Stomach (tissue), 9 donors: ENCODE measurements around the gene SYVN1. TPM values are rescaled to one million over a fixed set of nuclear protein-coding genes. Genes with fewer than 3 reads are reported as not detected.

Experiments used
- DNase-seq, 2 donors: peaks; one replicate each; pipeline versions ENCODE4 v3.0.0 to v3.0.0-alpha.2; 2013 to 2019
- H3K27ac ChIP-seq, 5 donors: fragments of 200-600 bp in 4 of 5; sonication (generic) in 4 of 5; one replicate each; pipeline ENCODE4 v1.5.1; 2013 to 2019; ENCODE audit warnings: mild to moderate bottlenecking in 1 of 5, moderate library complexity in 1 of 5
- H3K27me3 ChIP-seq, 3 donors: fragments of 200-600 bp; sonication (generic); one replicate each; pipeline ENCODE4 v1.5.1; 2017 to 2019; ENCODE audit warnings: mixed run types in 1 of 3
- H3K36me3 ChIP-seq, 4 donors: fragments of 200-600 bp; sonication (generic); 1 replicate in 3 of 4; 2 replicates in 1 of 4; pipeline ENCODE4 v1.5.1; 2016 to 2019
- H3K4me1 ChIP-seq, 4 donors: fragments of 200-600 bp; sonication (generic); one replicate each; pipeline ENCODE4 v1.5.1; 2016 to 2019
- H3K4me3 ChIP-seq, 4 donors: fragments of 200-600 bp; sonication (generic) in 3 of 4; one replicate each; pipeline ENCODE4 v1.5.1; 2016 to 2019; ENCODE audit warnings: mild to moderate bottlenecking in 1 of 4
- H3K9me3 ChIP-seq, 4 donors: fragments of 200-600 bp; sonication (generic); one replicate each; pipeline ENCODE4 v1.5.1; 2016 to 2019
- CTCF ChIP-seq, 7 experiments: fragments of 450-650 bp in 4 of 7; fragments of 200-600 bp in 3 of 7; sonication (generic) in 3 of 7; IDR thresholded peaks; one replicate each; pipeline ENCODE4 v1.5.1; 2016 to 2019; ENCODE audit warnings: antibody characterized with exemption in 7 of 7, control low read depth in 2 of 7, mild to moderate bottlenecking in 1 of 7
- EP300 ChIP-seq: sonication (generic); formaldehyde crosslinking; IDR thresholded peaks from one replicate; pipeline ENCODE4 v1.6.1; 2017; ENCODE audit warnings: antibody characterized with exemption
- POLR2A ChIP-seq, 4 donors: fragments of 450-650 bp; IDR thresholded peaks; one replicate each; pipeline ENCODE4 v1.6.1; 2016; ENCODE audit warnings: antibody characterized with exemption in 4 of 4, control low read depth in 2 of 4, mild to moderate bottlenecking in 1 of 4, moderate library complexity in 1 of 4
- POLR2AphosphoS5 ChIP-seq, 3 donors: sonication (generic); formaldehyde crosslinking; IDR thresholded peaks; one replicate each; pipeline ENCODE4 v1.6.1; 2016; ENCODE audit warnings: antibody characterized with exemption in 3 of 3
- WGBS, 5 donors: extraction: QIAGEN DNeasy Blood & Tissue Kit in 3 of 5; methylation state at CpG; one replicate each; pipeline versions ENCODE4 v1.1.5 to v1.1.7; 2013 to 2018; 5-methylcytosine and 5-hydroxymethylcytosine counted together
- intact Hi-C: fragments of 100-400 bp; cut with DNase I; formaldehyde crosslinking; loops from one replicate; pipeline ENCODE4 v1.15.1; 2023; ENCODE audit warnings: low total_unique reads
- polyA plus RNA-seq, 3 donors: library from polyadenylated mRNA; stranded (reverse); fragments of 200-250 nt; gene quantifications; one replicate each; pipeline ENCODE4 v1.2.3, GENCODE V29; 2013
- total RNA-seq, 5 donors: library from RNA; depleted of rRNA; stranded (reverse); fragments of >200 nt; gene quantifications; one replicate each; pipeline versions ENCODE4 v1.1.0 to v1.2.3, GENCODE V29; 2014 to 2016
- donor health status: healthy with polysubstance abuse.
- donor health status: Bipolar disorder and iron deficiency.
- donor health status: healthy.

The SYVN1 gene
- total and polyA plus RNA-seq, 8 donors = 7.2 to 75.3 (median 28.8) TPM

GRCh38 chr11:65133724-65134123 lies 595 bp downstream of the SYVN1 start:
- Histone ChIP-seq H3K27me3 (no peaks in the 10 kb centered on the region), H3K4me3 (peak overlapping the region; percentile 80 to 99 (median 92)), H3K9me3 (no peaks in the 10 kb centered on the region), H3K4me1 (peaks cover 25 to 50% (median 44%) of the 10 kb centered on the region in 4 donors), H3K36me3 (peaks cover 43 to 44% (median 43%) of the 10 kb centered on the region in 4 donors), H3K27ac (peak overlapping the region; percentile 94 to 99 (median 98))
- intact Hi-C loops = no loop called here
- TF ChIP-seq EP300 = no peak
- TF ChIP-seq POLR2A (IDR thresholded peaks at IDR 0.05) = no peak
- TF ChIP-seq POLR2AphosphoS5 (IDR thresholded peaks at IDR 0.05) = no peak
- TF ChIP-seq CTCF (IDR thresholded peaks at IDR 0.05) = no peak
- WGBS, 5 donors = 0 to 1% (median 0%) methylated on average over 18 to 20 of the region's 20 CpGs
- DNase-seq = peak; percentile 46 to 77

DNA sequence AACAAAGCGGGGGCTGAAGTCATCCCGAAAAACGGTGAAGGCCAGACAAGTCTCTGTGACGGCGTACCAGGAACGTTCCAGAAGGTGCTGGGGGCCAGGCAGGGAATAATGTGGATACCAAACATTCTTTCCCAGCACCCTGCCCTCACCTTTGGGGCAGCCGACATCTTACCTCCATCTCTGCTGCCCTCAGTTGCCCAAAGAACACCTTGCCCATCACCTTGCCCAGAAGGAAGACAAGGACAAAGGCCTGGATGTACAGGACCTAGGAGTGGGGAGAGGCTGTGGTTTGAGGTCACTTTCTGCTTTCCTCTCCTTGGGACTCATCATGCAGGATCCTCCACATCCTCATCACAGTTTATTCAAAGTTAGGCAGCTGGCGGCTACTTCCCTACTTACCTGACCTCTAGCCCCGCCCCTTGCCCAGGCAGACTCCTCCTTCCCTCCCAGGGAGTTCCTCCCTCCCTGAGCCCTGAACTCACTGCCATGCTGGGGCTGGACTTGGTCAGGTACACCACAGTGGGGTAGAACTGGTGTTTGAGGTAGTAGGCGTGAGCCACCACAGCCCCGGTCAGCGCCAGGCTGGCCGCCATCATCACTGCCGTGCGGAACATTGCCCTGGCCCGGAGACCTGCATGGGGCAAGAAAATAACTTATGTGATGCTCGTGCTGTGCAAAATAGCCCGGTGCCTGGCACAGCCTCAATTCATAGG lies 1.2 kb downstream of the SYVN1 start:
- intact Hi-C loops = no loop called here
- Histone ChIP-seq H3K9me3 (no peaks in the 10 kb centered on the region), H3K4me3 (peak overlapping the region; percentile 80 to 99 (median 92)), H3K36me3 (peaks cover 49 to 50% (median 49%) of the 10 kb centered on the region in 4 donors), H3K4me1 (peaks cover 25 to 50% (median 44%) of the 10 kb centered on the region in 4 donors), H3K27ac (peak overlapping the region; percentile 94 to 99 (median 98)), H3K27me3 (no peaks in the 10 kb centered on the region)
- TF ChIP-seq POLR2A (IDR thresholded peaks at IDR 0.05) (no peak), POLR2AphosphoS5 (IDR thresholded peaks at IDR 0.05) (peak in 2 of 3 donors; percentile 60 to 68)
- DNase-seq = peak; percentile 85 to 89
- 31 to 46% (median 35%) methylated on average over 15 to 18 of the region's 18 CpGs for WGBS, 5 donors

- intact Hi-C loops = no loop called here
- peak overlapping the region; percentile 80 to 99 (median 92) for H3K4me3 ChIP-seq
These were observed 1.9 kb downstream of the SYVN1 start for GRCh38 chr11:65132238-65132987.

GRCh38 chr11:65131895-65132237 lies 2.5 kb downstream of the SYVN1 start:
- peak overlapping the region in 2 of 5 donors; percentile 14 to 97 for H3K27ac ChIP-seq
- TF ChIP-seq POLR2AphosphoS5 (IDR thresholded peaks at IDR 0.05) (no peak), POLR2A (IDR thresholded peaks at IDR 0.05) (no peak), CTCF (IDR thresholded peaks at IDR 0.05) (no peak), EP300 (no peak)
- intact Hi-C loops = no loop called here
- no peaks in the 10 kb centered on the region for H3K27me3 ChIP-seq
- no peaks in the 10 kb centered on the region for H3K9me3 ChIP-seq
- WGBS, 5 donors = 58 to 72% (median 67%) methylated on average over 6 of the region's 6 CpGs
- no peak for DNase-seq
- H3K4me3 ChIP-seq = peak overlapping the region in 1 of 4 donors; percentile 99
- H3K36me3 ChIP-seq = peaks cover 62 to 63% (median 62%) of the 10 kb centered on the region in 4 donors
- H3K4me1 ChIP-seq = peaks cover 25 to 50% (median 44%) of the 10 kb centered on the region in 4 donors

More at GRCh38 chr11:65132238-65132987, 1.9 kb downstream of the SYVN1 start:
- no peaks in the 10 kb centered on the region for H3K27me3 ChIP-seq
- DNase-seq = no peak
- no peaks in the 10 kb centered on the region for H3K9me3 ChIP-seq
- H3K36me3 ChIP-seq = peaks cover 56 to 57% (median 57%) of the 10 kb centered on the region in 4 donors
- H3K27ac ChIP-seq = peak overlapping the region in 4 of 5 donors; percentile 94 to 99 (median 98)
- WGBS, 5 donors = 41 to 59% (median 49%) methylated on average over 9 to 10 of the region's 10 CpGs
- H3K4me1 ChIP-seq = peaks cover 25 to 50% (median 44%) of the 10 kb centered on the region in 4 donors
- TF ChIP-seq EP300 = no peak

- intact Hi-C loops = no loop called here
- H3K36me3 ChIP-seq = peaks cover 64 to 67% (median 66%) of the 10 kb centered on the region in 4 donors
- H3K4me3 ChIP-seq = no peak overlapping the region
- DNase-seq = no peak
- H3K27me3 ChIP-seq = no peaks in the 10 kb centered on the region
- no peaks in the 10 kb centered on the region for H3K9me3 ChIP-seq
- no peak overlapping the region for H3K27ac ChIP-seq
- H3K4me1 ChIP-seq = peaks cover 24 to 47% (median 42%) of the 10 kb centered on the region in 4 donors
- TF ChIP-seq CTCF (IDR thresholded peaks at IDR 0.05) (no peak), POLR2AphosphoS5 (IDR thresholded peaks at IDR 0.05) (no peak), EP300 (no peak), POLR2A (IDR thresholded peaks at IDR 0.05) (no peak)
- WGBS, 5 donors = 65 to 97% (median 76%) methylated on average over 3 of the region's 3 CpGs
These were observed 2.9 kb downstream of the SYVN1 start for GRCh38 chr11:65131417-65131776.
